Hepatocyte (in vitro differentiated cells): ENCODE results near the gene CISD3.

Source experiments
- CTCF ChIP-seq: fragments of 200-600 bp; sonication (generic); IDR thresholded peaks from 2 replicates; pipeline ENCODE4 v1.5.1; 2016; ENCODE audit warnings: antibody characterized with exemption, mild to moderate bottlenecking; ENCODE audit not compliant: poor library complexity
- EZH2 ChIP-seq: fragments of 200-600 bp; sonication (generic); IDR thresholded peaks from 2 replicates; pipeline ENCODE4 v1.6.1; 2016; ENCODE audit warnings: antibody characterized with exemption, mild to moderate bottlenecking, borderline replicate concordance
- EZH2phosphoT487 ChIP-seq: fragments of 200-600 bp; sonication (generic); IDR thresholded peaks from one replicate; pipeline ENCODE4 v1.6.1; 2018; ENCODE audit warnings: antibody characterized with exemption, mild to moderate bottlenecking, low read depth, moderate library complexity; ENCODE audit not compliant: unreplicated experiment, severe bottlenecking

GRCh38 chr17:38773258-38773657, 43.1 kb downstream of the CISD3 start:
- TF ChIP-seq CTCF (no peak), EZH2 (no peak), EZH2phosphoT487 (no peak)
